Peyer's patch (tissue), 4 donors: ENCODE results near the gene DAZAP2.

ENCODE experiments used
- POLR2A ChIP-seq, 2 donors: fragments of 450-650 bp; IDR thresholded peaks; one replicate each; pipeline ENCODE4 v1.5.1; 2017; ENCODE audit warnings: antibody characterized with exemption in 2 of 2, mild to moderate bottlenecking in 2 of 2, moderate library complexity in 2 of 2
- TF ChIP-seq, protein P1 (sequence below), 6 experiments: fragments of 450-650 bp in 4 of 6; fragments of 200-600 bp in 2 of 6; sonication (generic) in 1 of 6; IDR thresholded peaks; one replicate each; pipeline ENCODE4 v1.5.1; 2017 to 2019; ENCODE audit warnings: antibody characterized with exemption in 6 of 6, mild to moderate bottlenecking in 3 of 6, moderate library complexity in 1 of 6

DNA sequence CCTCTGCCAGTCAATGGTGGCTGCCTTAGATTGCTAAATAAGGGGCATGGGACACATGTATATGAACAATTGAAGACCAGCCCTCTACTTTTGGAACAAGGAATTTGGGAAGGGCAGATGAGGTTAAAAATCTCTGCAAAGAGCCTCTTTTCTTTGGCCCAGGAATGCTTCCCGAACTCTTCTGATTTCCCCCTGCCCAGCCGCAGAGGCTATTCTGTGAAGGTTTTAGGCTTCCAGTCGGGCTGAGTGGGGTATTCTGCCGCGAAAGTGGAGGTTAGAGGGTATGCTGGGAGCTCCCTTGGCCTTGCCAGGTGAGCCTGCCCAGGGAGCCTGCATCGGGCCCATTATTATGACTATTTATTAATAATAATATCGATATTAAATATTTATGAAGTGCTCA, 22.0 kb upstream of the DAZAP2 start:
- TF ChIP-seq, protein P1, sequence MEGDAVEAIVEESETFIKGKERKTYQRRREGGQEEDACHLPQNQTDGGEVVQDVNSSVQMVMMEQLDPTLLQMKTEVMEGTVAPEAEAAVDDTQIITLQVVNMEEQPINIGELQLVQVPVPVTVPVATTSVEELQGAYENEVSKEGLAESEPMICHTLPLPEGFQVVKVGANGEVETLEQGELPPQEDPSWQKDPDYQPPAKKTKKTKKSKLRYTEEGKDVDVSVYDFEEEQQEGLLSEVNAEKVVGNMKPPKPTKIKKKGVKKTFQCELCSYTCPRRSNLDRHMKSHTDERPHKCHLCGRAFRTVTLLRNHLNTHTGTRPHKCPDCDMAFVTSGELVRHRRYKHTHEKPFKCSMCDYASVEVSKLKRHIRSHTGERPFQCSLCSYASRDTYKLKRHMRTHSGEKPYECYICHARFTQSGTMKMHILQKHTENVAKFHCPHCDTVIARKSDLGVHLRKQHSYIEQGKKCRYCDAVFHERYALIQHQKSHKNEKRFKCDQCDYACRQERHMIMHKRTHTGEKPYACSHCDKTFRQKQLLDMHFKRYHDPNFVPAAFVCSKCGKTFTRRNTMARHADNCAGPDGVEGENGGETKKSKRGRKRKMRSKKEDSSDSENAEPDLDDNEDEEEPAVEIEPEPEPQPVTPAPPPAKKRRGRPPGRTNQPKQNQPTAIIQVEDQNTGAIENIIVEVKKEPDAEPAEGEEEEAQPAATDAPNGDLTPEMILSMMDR (IDR thresholded peaks at IDR 0.05), result no peak
- TF ChIP-seq POLR2A (IDR thresholded peaks at IDR 0.05), result no peak
